GM12864 (cell line): Measurements from ENCODE around the gene C16orf95.

Experiments
- DNase-seq: peaks from one replicate; pipeline ENCODE4 v3.0.0-alpha.2; 2011; ENCODE audit warnings: low read depth
- H3K4me3 ChIP-seq: 2 replicates; pipeline ENCODE4 v1.5.1; 2011; ENCODE audit warnings: mild to moderate bottlenecking, low read depth, low read length, control low read depth
- CTCF ChIP-seq: IDR thresholded peaks from 2 replicates; pipeline ENCODE4 v1.5.1; 2011; ENCODE audit warnings: low read depth, mild to moderate bottlenecking, moderate library complexity, low read length, control low read depth, inconsistent platforms; ENCODE audit errors: missing control alignments

The C16orf95 gene

GRCh38 chr16:87353613-87354012 is 36.4 kb upstream of the C16orf95 start:
- no peak for DNase-seq
- TF ChIP-seq CTCF: no peak
- H3K4me3 ChIP-seq: no peak overlapping the region

GRCh38 chr16:87352818-87353217 is 35.6 kb upstream of the C16orf95 start:
- no peak overlapping the region for H3K4me3 ChIP-seq
- no peak for DNase-seq
- TF ChIP-seq CTCF: no peak

- no peak for DNase-seq
- no peak overlapping the region for H3K4me3 ChIP-seq
- no peak for TF ChIP-seq CTCF
These were observed 34.1 kb upstream of the C16orf95 start for GRCh38 chr16:87351320-87351698.

GRCh38 chr16:87350681-87351319 is 33.6 kb upstream of the C16orf95 start:
- DNase-seq: peak; percentile 5
- TF ChIP-seq CTCF: no peak
- no peak overlapping the region for H3K4me3 ChIP-seq

GRCh38 chr16:87350031-87350430 is 32.8 kb upstream of the C16orf95 start:
- no peak for TF ChIP-seq CTCF
- no peak overlapping the region for H3K4me3 ChIP-seq
- DNase-seq: no peak

GRCh38 chr16:87348616-87349157 is 31.5 kb upstream of the C16orf95 start:
- no peak for TF ChIP-seq CTCF
- no peak overlapping the region for H3K4me3 ChIP-seq
- no peak for DNase-seq
